T-cell (primary cell): ENCODE measurements around the gene FLVCR1. TPM values are rescaled to one million over a fixed set of nuclear protein-coding genes. Genes with fewer than 3 reads are reported as not detected.

ENCODE experiments used
- ATAC-seq, 4 experiments: fragments of 200-7000 bp in 3 of 4; fragments of 150-1000 bp in 1 of 4; cut with Tn5 transposase; replicated peaks in 1 of 4; 1 replicate in 3 of 4; 2 replicates in 1 of 4; pipeline ENCODE4 v1.10.0; 2021; ENCODE audit warnings: moderate library complexity in 3 of 4, mild to moderate bottlenecking in 2 of 4, moderate number of reproducible peaks in 1 of 4
- CTCF ChIA-PET, 2 donors: fragments of 300-600 bp; sonication (Branson Sonifier 250); formaldehyde crosslinking; loops; one replicate each; lab custom pipeline; 2022; ENCODE audit warnings: antibody characterized with exemption in 2 of 2; lab: Charles Lee
- POLR2A ChIA-PET, 2 donors: fragments of 300-600 bp; sonication (Branson Sonifier 250); formaldehyde crosslinking; loops; one replicate each; lab custom pipeline; 2022; ENCODE audit warnings: antibody characterized with exemption in 2 of 2; lab: Charles Lee
- DNase-seq, 35 experiments: peaks; one replicate each; pipeline versions ENCODE4 v3.0.0 to v3.0.0-alpha.2; 2013 to 2023
- H3K27ac ChIP-seq: one replicate; pipeline ENCODE4 v1.5.1; 2013; ENCODE audit warnings: low read length
- H3K27me3 ChIP-seq, 2 experiments: replicated peaks in 1 of 2; 1 replicate in 1 of 2; 2 replicates in 1 of 2; pipeline versions ENCODE4 v1.6.1 to v1.7.0; 2013; ENCODE audit warnings: low read length in 1 of 2, mixed read lengths in 1 of 2; ENCODE audit not compliant: control insufficient read depth in 2 of 2, insufficient read depth in 2 of 2; ENCODE audit errors: extremely low read depth in 1 of 2
- H3K36me3 ChIP-seq, 2 donors: 1 replicate in 1 of 2; 2 replicates in 1 of 2; pipeline versions ENCODE4 v1.6.1 to v1.7.0; 2013; ENCODE audit warnings: low read length in 1 of 2; ENCODE audit not compliant: control insufficient read depth in 2 of 2, insufficient read depth in 1 of 2; ENCODE audit errors: extremely low read depth in 1 of 2
- H3K4me1 ChIP-seq, 2 experiments: 1 replicate in 1 of 2; 2 replicates in 1 of 2; pipeline versions ENCODE4 v1.6.1 to v1.7.0; 2013; ENCODE audit warnings: low read length in 2 of 2, mixed read lengths in 1 of 2; ENCODE audit not compliant: insufficient read depth in 2 of 2, control insufficient read depth in 1 of 2; ENCODE audit errors: extremely low read depth in 1 of 2
- H3K4me3 ChIP-seq, 2 donors: 1 replicate in 1 of 2; 2 replicates in 1 of 2; pipeline versions ENCODE4 v1.5.1 to v1.7.0; 2013; ENCODE audit warnings: mild to moderate bottlenecking in 2 of 2, low read length in 1 of 2, moderate library complexity in 1 of 2; ENCODE audit not compliant: control insufficient read depth in 1 of 2; ENCODE audit errors: extremely low read depth in 1 of 2
- H3K9me3 ChIP-seq: 2 replicates; pipeline ENCODE4 v1.7.0; 2013
- H3K27ac Mint-ChIP-seq, 2 donors: one replicate each; pipeline ENCODE4 v1.8.0; 2020 to 2021; ENCODE audit warnings: mild to moderate bottlenecking in 2 of 2, mixed read lengths in 2 of 2
- H3K27me3 Mint-ChIP-seq, 2 donors: one replicate each; pipeline ENCODE4 v1.8.0; 2021 to 2022; ENCODE audit warnings: mixed read lengths in 2 of 2
- H3K36me3 Mint-ChIP-seq: one replicate; pipeline ENCODE4 v1.8.0; 2021; ENCODE audit warnings: mixed read lengths
- H3K4me1 Mint-ChIP-seq, 3 donors: one replicate each; pipeline ENCODE4 v1.8.0; 2020 to 2022; ENCODE audit warnings: mixed read lengths in 3 of 3, mild to moderate bottlenecking in 1 of 3
- H3K4me3 Mint-ChIP-seq, 3 donors: one replicate each; pipeline ENCODE4 v1.8.0; 2020 to 2022; ENCODE audit warnings: mild to moderate bottlenecking in 3 of 3, mixed read lengths in 3 of 3, moderate library complexity in 3 of 3
- H3K9me3 Mint-ChIP-seq, 3 donors: one replicate each; pipeline ENCODE4 v1.8.0; 2020 to 2022; ENCODE audit warnings: mixed read lengths in 3 of 3
- WGBS: methylation state at CpG from one replicate; pipeline ENCODE4 v1.1.5; 2013; ENCODE audit warnings: missing lambda C conversion rate; ENCODE audit not compliant: insufficient coverage; 5-methylcytosine and 5-hydroxymethylcytosine counted together
- total RNA-seq, 35 experiments: library from RNA in 6 of 35; stranded (reverse) in 6 of 35; fragments of 120-200 nt in 1 of 35; gene quantifications; one replicate each; pipeline versions ENCODE4 v1.2.1 to v1.2.4 and lab custom pipeline; 2013 to 2026

Gene FLVCR1
- total RNA-seq, 5 donors from 2014 or later (not counting 1 experiment from before 2014, with no cell fraction given): 8.5 to 10.8 (median 9.5) TPM

DNA sequence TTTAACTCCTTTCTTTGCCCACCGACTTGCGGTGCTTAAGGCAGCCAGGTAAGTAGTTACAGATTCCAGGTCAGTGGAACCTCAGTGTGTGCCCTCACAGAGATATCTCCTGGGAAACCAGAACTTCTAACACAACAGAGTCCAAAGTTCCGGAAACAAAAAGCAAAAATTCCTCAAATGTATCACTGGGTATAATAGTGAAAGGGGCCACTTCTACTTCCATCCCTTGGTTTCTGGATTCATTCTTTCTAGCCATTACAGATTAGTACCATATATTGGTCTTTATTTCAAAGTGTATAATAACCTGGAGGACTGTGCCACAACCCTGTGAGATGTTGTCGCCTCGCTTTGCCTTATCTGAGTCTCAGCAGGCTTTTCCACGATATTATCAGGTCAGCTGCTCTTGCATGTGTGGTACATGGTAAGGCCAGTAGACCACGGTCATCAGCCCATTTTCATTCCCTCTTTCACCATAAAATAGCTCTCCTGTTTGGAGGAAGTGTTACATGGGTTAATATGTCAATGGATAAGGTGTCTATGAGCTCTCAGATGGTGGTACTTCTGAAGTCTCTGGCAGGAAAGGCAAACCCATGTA lies 77.4 kb downstream of the FLVCR1 start:
- no peaks in the 10 kb centered on the region for H3K36me3 Mint-ChIP-seq

DNA sequence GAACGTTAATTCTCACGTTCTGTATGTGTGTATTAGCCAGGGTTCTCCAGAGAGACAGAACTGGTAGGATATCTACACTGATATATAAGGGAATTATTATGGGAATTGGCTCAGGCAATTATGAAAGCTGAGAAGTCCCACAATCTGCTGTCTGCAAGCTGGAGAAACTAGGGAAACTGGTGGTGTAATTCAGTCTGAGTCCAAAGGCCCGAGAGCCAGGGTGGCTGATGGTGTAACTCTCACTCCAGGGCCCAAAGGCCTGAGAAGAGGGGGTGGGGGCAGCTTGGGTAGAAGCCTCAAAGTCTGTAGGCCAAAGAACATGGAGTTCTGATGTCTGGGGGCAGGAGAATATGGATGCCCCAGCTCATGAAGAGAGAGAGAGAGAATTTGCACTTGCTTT lies 79.0 kb downstream of the FLVCR1 start:
- ATAC-seq (no peak), DNase-seq (no peak)
- ChIA-PET CTCF (no interaction called here), POLR2A (no interaction called here)
- no peaks in the 10 kb centered on the region for H3K4me1 Mint-ChIP-seq
- Histone ChIP-seq H3K9me3 (no peaks in the 10 kb centered on the region), H3K27me3 (no peaks in the 10 kb centered on the region), H3K4me3 (no peak overlapping the region), H3K36me3 (no peaks in the 10 kb centered on the region), H3K27ac (no peak overlapping the region), H3K4me1 (no peaks in the 10 kb centered on the region)
- no peak overlapping the region for H3K27ac Mint-ChIP-seq
- H3K4me3 Mint-ChIP-seq: no peak overlapping the region
- WGBS: 88% methylated on average over 1 of the region's 3 CpGs
- H3K9me3 Mint-ChIP-seq: peaks cover 4 to 8% (median 7%) of the 10 kb centered on the region in 3 donors
- H3K27me3 Mint-ChIP-seq: peaks cover 0 to 3% of the 10 kb centered on the region in 2 donors
- H3K36me3 Mint-ChIP-seq: no peaks in the 10 kb centered on the region

More for the DNA sequence above, 77.4 kb downstream of the FLVCR1 start:
- ChIA-PET POLR2A (no interaction called here), CTCF (no interaction called here)
- peaks cover 0 to 7% (median 6%) of the 10 kb centered on the region in 3 donors for H3K9me3 Mint-ChIP-seq
- no peaks in the 10 kb centered on the region for H3K4me1 Mint-ChIP-seq
- Histone ChIP-seq H3K4me1 (no peaks in the 10 kb centered on the region), H3K27me3 (no peaks in the 10 kb centered on the region), H3K36me3 (no peaks in the 10 kb centered on the region), H3K27ac (no peak overlapping the region), H3K9me3 (no peaks in the 10 kb centered on the region), H3K4me3 (no peak overlapping the region)
- H3K27me3 Mint-ChIP-seq: peaks cover 0 to 3% of the 10 kb centered on the region in 2 donors
- ATAC-seq (no peak), DNase-seq (no peak)
- no CpG with 5 or more reads among the region's 7 CpGs for WGBS
- H3K27ac Mint-ChIP-seq: no peak overlapping the region
- H3K4me3 Mint-ChIP-seq: no peak overlapping the region

DNA sequence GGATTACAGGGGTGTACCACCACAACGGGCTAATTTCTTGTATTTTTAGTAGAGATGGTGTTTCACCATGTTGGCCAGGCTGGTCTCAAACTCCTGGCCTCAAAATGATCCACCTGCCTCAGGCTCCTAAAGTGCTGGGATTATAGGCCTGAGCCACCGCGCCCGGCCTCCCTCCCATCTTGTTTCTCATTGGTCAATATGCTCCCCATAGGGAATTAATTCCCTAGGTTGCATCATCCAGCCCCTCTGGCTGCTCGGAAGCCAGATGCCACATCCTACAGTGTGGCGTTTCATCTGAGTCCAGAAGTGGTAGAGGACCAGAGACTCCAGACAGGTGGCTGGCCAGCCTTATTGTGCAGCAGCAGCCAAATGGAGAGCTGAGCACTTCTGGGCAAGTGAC lies 80.8 kb downstream of the FLVCR1 start:
- H3K4me1 ChIP-seq: no peaks in the 10 kb centered on the region
- Mint-ChIP-seq H3K9me3 (peaks cover 4 to 8% (median 7%) of the 10 kb centered on the region in 3 donors), H3K4me3 (no peak overlapping the region), H3K27me3 (no peaks in the 10 kb centered on the region), H3K36me3 (no peaks in the 10 kb centered on the region), H3K27ac (no peak overlapping the region), H3K4me1 (no peaks in the 10 kb centered on the region)
- ATAC-seq: no peak
- ChIA-PET POLR2A (no interaction called here), CTCF (no interaction called here)
- no peaks in the 10 kb centered on the region for H3K9me3 ChIP-seq
- H3K36me3 ChIP-seq: no peaks in the 10 kb centered on the region
- no peak overlapping the region for H3K27ac ChIP-seq
- no peak for DNase-seq
- H3K4me3 ChIP-seq: no peak overlapping the region
- no peaks in the 10 kb centered on the region for H3K27me3 ChIP-seq
- WGBS: 90% methylated on average over 4 of the region's 6 CpGs

DNA sequence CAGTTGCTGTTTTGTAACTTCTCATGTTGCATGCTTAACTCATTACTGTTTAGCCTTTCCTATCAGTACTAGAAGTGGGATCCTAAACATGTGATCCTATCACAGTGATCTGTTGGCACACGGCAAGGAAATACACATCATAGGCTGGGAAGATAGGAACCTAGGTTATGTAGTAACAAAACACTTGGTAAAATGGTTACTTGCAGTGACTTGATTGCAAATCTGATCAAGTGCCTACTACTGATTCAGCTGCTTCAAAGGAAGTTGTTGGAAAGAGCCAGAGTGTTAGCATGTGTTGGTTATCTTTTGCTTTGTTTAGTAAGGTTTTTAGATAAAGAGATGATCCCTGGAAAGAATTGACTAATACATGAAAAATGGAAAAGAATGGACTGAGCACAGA lies 83.4 kb downstream of the FLVCR1 start:
- ATAC-seq: no peak
- no peaks in the 10 kb centered on the region for H3K27me3 ChIP-seq
- H3K36me3 Mint-ChIP-seq: no peaks in the 10 kb centered on the region
- no peaks in the 10 kb centered on the region for H3K27me3 Mint-ChIP-seq
- no peaks in the 10 kb centered on the region for H3K36me3 ChIP-seq
- CTCF ChIA-PET: interaction anchor here in 1 of 2 donors (0.6 kb wide), 1 partner anchor 32 kb away, joined by 4 read pairs; no protein-coding TSS in a partner anchor
- POLR2A ChIA-PET: no interaction called here
- H3K4me3 ChIP-seq: no peak overlapping the region
- H3K27ac Mint-ChIP-seq: no peak overlapping the region
- H3K4me3 Mint-ChIP-seq: no peak overlapping the region
- no peaks in the 10 kb centered on the region for H3K9me3 ChIP-seq
- no peak for DNase-seq
- peaks cover 4 to 8% (median 7%) of the 10 kb centered on the region in 3 donors for H3K9me3 Mint-ChIP-seq
- WGBS: 100% methylated on average over 1 of the region's 1 CpG
- no peak overlapping the region for H3K27ac ChIP-seq
- no peaks in the 10 kb centered on the region for H3K4me1 ChIP-seq
- H3K4me1 Mint-ChIP-seq: no peaks in the 10 kb centered on the region

DNA sequence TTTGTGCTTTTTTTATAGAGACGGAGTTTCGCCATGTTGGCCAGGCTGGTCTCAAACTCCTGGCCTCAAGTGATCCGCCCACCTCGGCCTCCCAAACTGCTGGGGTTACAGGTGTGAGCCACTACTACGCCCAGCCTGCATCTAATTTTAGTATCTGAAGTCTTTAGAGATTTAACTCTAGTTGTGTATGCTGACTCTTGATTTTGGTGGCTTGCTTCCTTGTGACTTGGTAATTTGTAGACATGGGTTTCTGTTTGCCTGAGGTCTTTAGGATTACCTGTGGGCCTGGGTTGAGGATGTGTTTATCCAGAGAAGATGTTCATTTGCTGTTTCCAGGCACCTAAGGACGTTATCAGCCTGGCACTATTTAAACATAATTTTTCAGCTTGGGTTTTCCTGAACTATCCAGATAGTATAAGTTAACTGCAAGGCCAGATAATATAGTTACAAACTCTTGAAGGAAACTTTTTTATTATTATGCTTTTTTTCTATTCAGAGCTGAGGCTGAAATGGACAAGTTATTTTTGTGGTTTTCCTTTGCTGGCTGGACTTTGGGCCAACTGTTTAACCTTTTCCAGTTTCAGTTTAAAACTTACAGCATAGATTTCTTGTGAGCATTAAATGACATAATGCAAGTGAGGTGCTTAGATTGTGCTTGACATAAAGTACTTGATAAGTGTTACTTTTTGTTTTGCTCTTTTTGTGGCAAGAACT lies 84.8 kb downstream of the FLVCR1 start:
- Mint-ChIP-seq H3K27me3 (peaks cover 0 to 1% of the 10 kb centered on the region in 2 donors), H3K27ac (no peak overlapping the region), H3K4me1 (no peaks in the 10 kb centered on the region), H3K36me3 (no peaks in the 10 kb centered on the region), H3K4me3 (no peak overlapping the region), H3K9me3 (peaks cover 4 to 8% (median 7%) of the 10 kb centered on the region in 3 donors)
- CTCF ChIA-PET: interaction anchor here in 1 of 2 donors (0.7 kb wide), 2 partner anchors 961 to 1848 kb away, joined by 3 to 4 read pairs; no protein-coding TSS in a partner anchor
- Histone ChIP-seq H3K4me3 (no peak overlapping the region), H3K9me3 (no peaks in the 10 kb centered on the region), H3K36me3 (no peaks in the 10 kb centered on the region), H3K27ac (no peak overlapping the region), H3K4me1 (no peaks in the 10 kb centered on the region), H3K27me3 (no peaks in the 10 kb centered on the region)
- DNase-seq (no peak), ATAC-seq (no peak)
- 79% methylated on average over 4 of the region's 6 CpGs for WGBS
- POLR2A ChIA-PET: no interaction called here

DNA sequence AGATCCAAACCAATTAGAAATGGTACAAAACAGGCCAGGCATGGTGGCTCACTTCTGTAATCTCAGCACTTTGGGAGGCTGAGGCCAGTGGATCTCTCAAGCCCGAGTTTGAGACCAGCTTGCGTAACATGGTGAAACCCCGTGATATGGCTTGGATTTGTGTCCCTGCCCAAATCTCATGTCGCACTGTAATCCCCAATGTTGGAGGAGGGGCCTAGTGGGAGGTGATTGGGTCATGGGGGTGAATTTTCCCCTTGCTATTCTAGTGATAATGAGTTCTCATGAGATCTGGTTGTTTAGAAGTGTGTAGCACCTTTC lies 85.3 kb downstream of the FLVCR1 start:
- Histone ChIP-seq H3K4me3 (no peak overlapping the region), H3K27me3 (no peaks in the 10 kb centered on the region), H3K27ac (no peak overlapping the region), H3K4me1 (no peaks in the 10 kb centered on the region), H3K36me3 (no peaks in the 10 kb centered on the region), H3K9me3 (no peaks in the 10 kb centered on the region)
- ChIA-PET CTCF (no interaction called here), POLR2A (no interaction called here)
- 87% methylated on average over 3 of the region's 4 CpGs for WGBS
- Mint-ChIP-seq H3K4me3 (no peak overlapping the region), H3K27ac (no peak overlapping the region), H3K4me1 (no peaks in the 10 kb centered on the region), H3K36me3 (no peaks in the 10 kb centered on the region), H3K27me3 (peaks cover 1 to 2% of the 10 kb centered on the region in 2 donors), H3K9me3 (peaks cover 4 to 8% (median 7%) of the 10 kb centered on the region in 3 donors)
- DNase-seq (no peak), ATAC-seq (no peak)
